ENCODE data around the gene LAPTM4A. TPM values are rescaled to one million over a fixed set of nuclear protein-coding genes. Genes with fewer than 3 reads are reported as not detected.
A peak's percentile ranks its signal among the peaks of the same experiment; 100 is the strongest.
"Not testable (repeated sequence)": the region's sequence is repeated elsewhere in the genome, so short reads cannot be mapped to it uniquely, and the experiment has no call there.

Gene LAPTM4A
- total RNA-seq, 1 donor from 2014 or later: 60.0 TPM

GRCh38 chr2:20091305-20091991, 40.0 kb upstream of the LAPTM4A start:
- H3K36me3 ChIP-seq (ENCODE audit: control insufficient read depth, insufficient read depth, low read length): no peaks in the 10 kb centered on the region
- no peaks in the 10 kb centered on the region for H3K27me3 ChIP-seq (ENCODE audit: control insufficient read depth, insufficient read depth, low read length)
- DNase-seq (ENCODE audit: low read depth): peak; percentile 81
- no peak for TF ChIP-seq CTCF (IDR thresholded peaks at IDR 0.05; ENCODE audit: insufficient read depth, low read length, severe bottlenecking)
- no peak overlapping the region for H3K4me3 ChIP-seq (ENCODE audit: low read depth, low read length)
- no peak for FAIRE-seq

- no peak for DNase-seq (ENCODE audit: low read depth)
- H3K36me3 ChIP-seq (ENCODE audit: control insufficient read depth, insufficient read depth, low read length): no peaks in the 10 kb centered on the region
- H3K27me3 ChIP-seq (ENCODE audit: control insufficient read depth, insufficient read depth, low read length): no peaks in the 10 kb centered on the region
- TF ChIP-seq CTCF (IDR thresholded peaks at IDR 0.05; ENCODE audit: insufficient read depth, low read length, severe bottlenecking): no peak
- no peak overlapping the region for H3K4me3 ChIP-seq (ENCODE audit: low read depth, low read length)
- no peak for FAIRE-seq
These were observed 38.5 kb upstream of the LAPTM4A start for GRCh38 chr2:20089715-20090464.

GRCh38 chr2:20085909-20086308, 34.5 kb upstream of the LAPTM4A start:
- H3K36me3 ChIP-seq (ENCODE audit: control insufficient read depth, insufficient read depth, low read length); H3K4me3 ChIP-seq (ENCODE audit: low read depth, low read length); H3K27me3 ChIP-seq (ENCODE audit: control insufficient read depth, insufficient read depth, low read length); DNase-seq (ENCODE audit: low read depth); FAIRE-seq: not testable (repeated sequence)

GRCh38 chr2:20082812-20083211, 31.4 kb upstream of the LAPTM4A start:
- not testable (repeated sequence) for H3K36me3 ChIP-seq (ENCODE audit: control insufficient read depth, insufficient read depth, low read length); H3K27me3 ChIP-seq (ENCODE audit: control insufficient read depth, insufficient read depth, low read length); DNase-seq (ENCODE audit: low read depth); FAIRE-seq; H3K4me3 ChIP-seq (ENCODE audit: low read depth, low read length)

- Histone ChIP-seq H3K36me3 (ENCODE audit: control insufficient read depth, insufficient read depth, low read length) (no peaks in the 10 kb centered on the region), H3K27me3 (ENCODE audit: control insufficient read depth, insufficient read depth, low read length) (no peaks in the 10 kb centered on the region), H3K4me3 (ENCODE audit: low read depth, low read length) (no peak overlapping the region)
- FAIRE-seq: no peak
- no peak for DNase-seq (ENCODE audit: low read depth)
- TF ChIP-seq CTCF (IDR thresholded peaks at IDR 0.05; ENCODE audit: insufficient read depth, low read length, severe bottlenecking): no peak
These were observed 30.4 kb upstream of the LAPTM4A start for GRCh38 chr2:20081841-20082240.

- no peak for DNase-seq (ENCODE audit: low read depth)
- Histone ChIP-seq H3K4me3 (ENCODE audit: low read depth, low read length) (no peak overlapping the region), H3K36me3 (ENCODE audit: control insufficient read depth, insufficient read depth, low read length) (no peaks in the 10 kb centered on the region), H3K27me3 (ENCODE audit: control insufficient read depth, insufficient read depth, low read length) (no peaks in the 10 kb centered on the region)
- TF ChIP-seq CTCF (IDR thresholded peaks at IDR 0.05; ENCODE audit: insufficient read depth, low read length, severe bottlenecking): no peak
- no peak for FAIRE-seq
These were observed 29.5 kb upstream of the LAPTM4A start for GRCh38 chr2:20080839-20081415.
